Activated CD4-positive, alpha-beta T cell treated with anti-CD3 and anti-CD28 coated beads for 24 hours (primary cell): ENCODE data around the gene ESPN.

Experiments used
- DNase-seq, 2 donors: peaks; one replicate each; pipeline ENCODE4 v3.0.0-alpha.2; 2020; ENCODE audit warnings: low read depth in 2 of 2

Gene ESPN

DNA sequence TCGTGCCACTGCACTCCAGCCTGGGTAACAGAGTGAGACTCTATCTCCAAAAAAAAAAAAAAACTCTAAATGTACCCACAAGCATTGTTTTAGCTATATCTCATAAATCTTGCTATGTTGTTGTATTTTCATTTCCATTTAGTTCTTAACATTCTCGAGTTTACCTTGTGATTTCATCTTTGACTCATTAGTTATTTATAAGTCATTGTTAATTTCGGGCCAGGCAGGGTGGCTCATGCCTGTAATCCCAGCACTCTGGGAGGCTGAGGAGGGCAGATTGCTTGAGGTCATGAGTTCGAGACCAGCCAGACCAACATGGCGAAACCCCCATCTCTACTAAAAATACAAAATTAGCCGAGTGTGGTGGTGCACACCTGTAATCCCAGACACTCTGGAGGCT, 16.6 kb upstream of the ESPN start:
- DNase-seq: no peak

DNA sequence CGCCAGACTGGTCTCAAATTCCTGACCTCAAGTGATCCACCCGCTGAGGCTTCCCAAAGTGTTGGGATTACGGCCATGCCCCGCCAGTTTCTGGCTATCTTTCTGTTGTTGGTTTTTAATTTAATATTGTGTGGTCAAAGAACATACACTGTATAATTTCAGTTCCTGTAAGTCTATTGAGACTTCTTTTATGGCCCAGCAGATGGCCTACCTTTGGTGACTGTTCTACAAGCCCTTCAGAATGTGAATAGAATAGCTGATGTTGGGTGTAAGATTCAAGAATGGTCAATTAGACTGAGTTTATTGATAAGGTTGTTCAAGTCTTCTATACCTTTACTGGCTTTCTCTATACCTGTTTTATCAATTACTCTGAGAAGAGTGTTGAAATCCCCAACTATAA, 15.5 kb upstream of the ESPN start:
- no peak for DNase-seq

DNA sequence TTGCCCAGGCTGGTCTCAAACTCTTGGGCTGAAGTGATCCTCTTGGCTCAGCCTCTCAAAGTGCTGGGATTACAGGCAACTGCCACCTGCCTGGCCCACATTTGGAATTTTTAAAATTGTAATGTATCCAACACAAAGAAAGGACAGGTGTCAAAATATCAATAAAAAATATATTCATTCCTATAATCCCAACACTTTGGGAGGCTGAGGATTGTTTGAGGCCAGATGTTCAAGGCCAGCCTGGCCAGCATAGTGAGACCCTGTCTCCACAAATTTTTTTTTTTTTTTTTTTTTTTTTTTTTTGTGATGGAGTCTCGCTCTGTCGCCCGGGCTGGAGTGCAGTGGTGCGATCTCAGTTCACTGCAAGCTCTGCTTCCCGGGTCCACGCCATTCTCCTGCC, 14.8 kb upstream of the ESPN start:
- no peak for DNase-seq

DNA sequence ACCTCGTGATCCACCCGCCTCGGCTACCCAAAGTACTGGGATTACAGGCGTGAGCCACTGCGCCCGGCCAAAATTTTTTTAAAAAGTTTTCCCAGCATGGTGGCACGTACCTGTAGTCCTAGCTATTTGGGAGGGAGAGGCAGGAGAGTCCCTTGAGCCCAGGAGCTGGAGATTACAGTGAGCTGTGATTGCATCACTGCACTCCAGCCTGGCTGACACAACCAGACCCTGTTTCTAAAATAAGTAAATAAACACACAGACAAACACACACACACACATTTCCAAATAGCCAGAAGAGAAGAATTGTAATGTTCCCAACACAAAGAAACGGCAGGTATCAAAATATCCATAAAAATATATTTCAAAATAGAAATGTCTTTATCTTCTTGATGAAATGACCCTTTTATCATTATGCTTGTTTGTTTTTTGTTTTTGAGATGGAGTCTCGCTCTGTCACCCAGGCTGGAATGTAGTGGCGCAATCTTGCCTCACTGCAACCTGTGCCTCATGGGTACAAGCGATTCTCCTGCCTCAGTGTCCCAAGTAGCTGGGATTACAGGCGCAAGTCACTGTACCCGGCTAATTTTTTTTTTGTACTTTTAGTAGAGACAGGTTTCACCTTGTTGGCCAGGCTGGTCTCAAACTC, 14.2 kb upstream of the ESPN start:
- no peak for DNase-seq

DNA sequence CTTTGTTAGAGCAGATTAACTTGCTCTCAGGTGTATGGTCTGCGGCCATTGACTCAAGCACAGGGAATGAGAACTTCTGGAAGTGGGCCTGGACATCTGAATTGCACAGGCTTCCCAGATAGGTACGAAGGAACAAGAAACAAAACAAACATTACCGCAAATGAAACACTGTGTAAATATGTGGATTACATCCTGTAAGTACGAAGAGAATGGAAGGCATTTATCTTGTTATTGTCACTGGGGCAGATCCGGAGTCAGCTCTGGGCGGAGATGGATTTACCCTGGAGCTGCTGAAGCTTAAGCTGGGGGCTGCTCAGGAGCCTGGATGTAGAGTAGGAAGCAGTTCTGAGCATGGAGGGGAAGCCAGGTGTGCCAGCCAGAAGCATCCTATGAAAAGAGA, 11.7 kb upstream of the ESPN start:
- DNase-seq: no peak

DNA sequence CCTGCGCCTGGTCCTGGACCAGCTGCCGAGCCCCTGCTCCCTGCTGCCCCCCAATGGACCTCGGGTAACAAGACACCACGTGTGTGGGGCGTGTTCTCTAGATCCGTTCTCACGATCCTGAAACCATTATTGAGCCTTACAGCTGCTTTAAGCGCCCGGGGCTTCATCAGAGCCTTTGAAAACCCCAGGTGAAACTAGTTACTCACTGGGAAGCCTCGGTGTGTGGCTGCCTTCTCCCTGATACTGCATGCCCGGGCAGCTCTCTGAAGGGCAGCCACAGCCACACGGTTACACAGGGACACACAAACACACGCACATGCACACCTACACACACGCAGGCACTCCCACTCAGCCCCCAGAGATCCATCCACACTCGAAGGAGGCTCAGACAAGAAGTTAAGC, 10.1 kb upstream of the ESPN start:
- peak; percentile 26 to 28 for DNase-seq

DNA sequence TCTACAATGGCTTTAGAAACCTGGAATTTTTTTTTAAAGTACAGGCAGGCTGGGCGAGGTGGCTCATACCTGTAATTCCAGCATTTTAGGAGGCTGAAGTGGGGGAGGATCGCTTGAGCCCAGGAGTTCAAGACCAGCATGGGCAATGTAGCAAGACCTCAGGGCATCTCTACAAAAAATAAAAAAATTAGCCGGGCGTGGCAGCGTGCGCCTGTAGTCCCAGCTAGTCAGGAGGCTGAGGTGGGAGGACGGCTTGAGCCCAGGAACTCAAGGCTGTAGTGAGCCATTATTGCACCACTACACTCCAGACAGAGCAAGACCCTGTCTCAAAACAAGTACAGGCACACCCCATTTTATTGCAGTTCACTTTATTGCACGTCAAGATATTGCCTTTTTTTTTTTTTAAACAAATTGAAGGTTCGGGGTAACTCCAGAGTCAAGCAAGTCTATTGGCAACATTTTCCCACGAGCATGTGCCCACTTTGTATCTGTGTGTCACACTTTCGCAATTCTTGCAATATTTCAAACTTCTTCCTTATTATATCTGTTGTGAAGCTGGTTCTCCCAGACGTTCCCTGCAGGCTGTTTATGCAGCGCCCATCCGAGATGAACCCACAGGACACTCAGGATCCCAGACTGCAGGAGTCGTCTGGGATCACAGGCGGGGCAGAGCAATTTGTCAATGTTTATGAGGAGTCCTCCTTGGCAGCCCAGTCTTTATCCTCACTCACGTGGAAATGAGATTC, 9.5 kb upstream of the ESPN start:
- DNase-seq: no peak

DNA sequence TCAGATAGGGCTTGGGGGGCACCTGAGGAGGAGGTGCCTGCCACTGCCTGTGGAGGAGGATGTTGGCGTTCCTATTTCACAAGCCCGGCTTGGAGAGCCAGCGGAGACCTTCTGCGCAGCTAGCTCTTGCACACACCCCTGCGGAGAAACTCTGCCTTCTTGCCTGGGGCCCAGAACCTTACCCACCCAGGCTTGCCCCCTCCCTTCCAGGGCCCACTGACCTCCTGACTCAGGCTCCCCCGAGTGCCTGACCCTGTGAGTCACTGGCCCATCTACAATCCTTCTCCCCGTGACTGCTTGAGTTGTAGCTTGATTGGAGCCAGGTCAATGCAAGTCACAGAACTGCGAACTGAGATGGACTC, 8.3 kb upstream of the ESPN start:
- DNase-seq: no peak

DNA sequence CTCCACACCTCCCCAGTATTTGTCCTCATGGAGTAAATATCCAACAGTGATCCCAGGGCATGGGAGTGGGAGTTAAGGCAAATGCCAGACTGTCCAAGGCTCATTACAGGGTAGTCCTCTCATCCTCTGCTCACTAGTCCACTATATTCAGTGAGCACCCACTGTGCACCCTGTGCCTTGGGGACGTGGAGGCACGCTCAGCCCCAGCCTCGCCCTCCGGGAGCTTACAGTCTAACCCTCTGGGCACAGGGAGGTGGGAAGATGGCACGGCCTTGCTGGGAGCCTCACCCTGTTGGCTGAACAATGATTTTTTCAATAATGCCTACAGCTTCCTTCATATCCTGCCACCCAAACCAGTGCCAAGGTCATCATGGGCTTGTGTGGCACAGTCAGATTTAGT, 7.7 kb upstream of the ESPN start:
- no peak for DNase-seq

DNA sequence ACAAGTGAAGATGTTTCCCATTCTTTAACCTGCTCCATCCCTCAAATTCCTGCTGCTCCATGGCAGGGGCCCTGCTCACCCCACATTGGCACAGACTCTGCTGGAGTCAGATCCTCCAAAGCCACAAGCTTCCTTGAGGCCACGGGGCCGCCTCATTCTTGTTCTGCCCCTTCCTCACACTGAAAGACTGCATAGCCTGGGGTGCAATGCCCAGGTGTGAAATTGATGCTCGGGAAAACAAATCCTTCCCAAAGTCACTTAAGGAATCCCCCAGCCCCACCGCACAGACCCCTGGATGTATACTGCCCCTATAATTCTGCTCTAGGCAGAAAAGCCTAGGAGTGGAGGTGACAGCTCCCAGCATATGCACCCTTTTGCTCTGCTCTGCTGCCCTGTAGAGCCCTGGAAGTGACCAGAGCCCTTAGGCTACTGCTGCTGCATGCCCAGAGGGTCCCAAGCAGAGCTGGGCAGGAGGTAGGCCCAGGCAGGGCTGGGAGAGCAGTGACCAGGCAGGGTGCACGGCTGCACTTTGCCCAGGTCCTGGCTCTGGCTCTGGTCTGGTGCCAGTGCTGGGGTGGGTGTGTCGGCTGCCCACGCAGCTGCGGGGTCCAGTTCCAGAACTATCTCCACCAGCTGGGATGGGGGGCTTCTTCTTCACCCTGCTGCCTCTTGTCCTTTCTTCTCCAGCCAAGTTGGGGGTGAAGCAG, 6.5 kb upstream of the ESPN start:
- DNase-seq: no peak

DNA sequence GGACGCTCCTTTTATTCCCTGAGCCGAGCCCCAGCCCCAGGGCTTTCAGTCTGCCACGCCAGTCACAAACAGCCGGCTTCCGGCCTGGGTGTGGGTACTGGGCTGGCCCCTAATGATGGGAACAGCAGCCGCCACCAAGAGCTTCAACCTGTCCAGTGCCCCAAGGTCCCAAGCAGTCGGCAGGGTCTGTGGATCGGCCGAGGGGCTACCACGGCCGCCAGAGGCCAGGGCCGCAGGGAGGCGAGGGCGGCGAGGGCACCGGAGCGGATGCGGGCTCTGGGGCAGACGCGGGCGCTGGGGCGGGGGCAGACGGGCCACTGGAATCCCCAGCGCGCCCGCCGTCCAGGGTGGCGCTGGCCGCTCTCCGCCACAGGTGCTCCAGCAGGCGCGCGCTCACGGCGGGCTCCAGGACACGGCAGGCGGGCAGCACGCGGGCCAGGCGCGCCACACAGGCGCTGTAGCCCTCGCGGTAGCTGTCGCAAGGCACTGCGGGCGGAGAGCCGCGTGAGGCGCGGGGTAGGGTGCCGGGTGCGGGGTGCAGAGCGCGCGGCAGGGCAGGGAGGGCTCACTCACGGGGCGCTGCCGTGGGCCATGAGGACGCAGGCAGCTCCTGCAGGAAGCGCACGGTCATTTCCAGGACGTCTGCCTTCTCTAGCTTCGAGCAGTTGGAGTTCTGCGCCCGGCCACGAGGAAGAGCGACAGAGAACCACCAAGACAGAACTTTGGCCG, 5.7 kb upstream of the ESPN start:
- DNase-seq: no peak

DNA sequence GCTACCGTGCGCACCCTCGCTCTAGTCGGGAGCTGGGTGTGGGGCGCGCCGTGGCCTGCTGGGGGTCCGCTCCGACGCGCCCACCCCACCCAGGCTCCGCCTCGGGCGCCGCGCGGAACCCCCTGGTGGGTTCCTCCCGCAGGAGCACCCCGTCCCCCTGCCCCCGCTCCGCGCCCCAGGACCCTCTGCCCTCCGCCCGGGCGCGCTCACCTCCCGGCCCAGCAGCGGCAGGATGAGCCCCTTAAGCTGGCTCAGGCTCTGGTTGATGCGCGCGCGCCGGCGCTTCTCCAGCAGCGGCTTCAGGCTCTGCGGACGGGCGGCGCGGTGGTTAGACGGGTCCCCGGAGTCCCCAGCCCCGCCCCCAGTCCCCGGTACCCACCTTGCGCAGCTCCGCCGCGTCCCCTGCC, 5.2 kb upstream of the ESPN start:
- no peak for DNase-seq

DNA sequence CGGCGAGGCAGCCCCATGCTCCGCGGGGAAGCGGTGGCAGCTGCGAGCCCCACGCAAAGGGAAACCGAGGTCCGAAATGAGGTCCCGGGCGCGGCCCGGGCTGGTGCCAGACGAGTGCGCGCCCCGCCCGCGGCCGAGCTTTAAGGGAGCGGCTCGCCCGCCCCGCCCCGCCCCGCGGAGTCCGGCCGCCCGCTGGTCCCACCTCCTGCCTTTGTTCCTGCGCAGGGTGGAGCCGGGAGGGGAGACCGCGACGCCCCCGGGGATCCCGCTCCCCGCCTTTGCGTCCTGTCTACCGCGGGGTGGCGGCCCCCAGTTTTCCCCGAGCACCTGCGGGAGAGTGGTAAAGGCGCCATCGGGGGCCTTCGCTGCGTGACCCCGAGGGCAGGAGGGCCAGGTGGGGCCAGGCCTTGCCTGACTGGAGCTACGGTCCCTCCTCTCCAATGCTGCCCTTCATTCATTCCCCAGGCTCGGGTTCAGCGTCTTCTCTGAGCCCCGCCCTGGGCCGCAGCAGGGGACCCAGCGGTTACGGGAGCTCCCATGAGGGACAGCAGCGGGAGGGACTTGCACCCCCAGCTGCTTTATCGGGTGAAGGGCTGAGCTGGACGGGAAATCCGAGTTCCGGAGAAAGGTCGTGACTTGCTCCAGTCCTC, 4.6 kb upstream of the ESPN start, which contains the start of gene HES2:
Gene HES2, minus strand, starts transcription at position 116 of the 650 bp plus-strand sequence. Its CDS starts 99 bp downstream, at position 17.
- DNase-seq: no peak

DNA sequence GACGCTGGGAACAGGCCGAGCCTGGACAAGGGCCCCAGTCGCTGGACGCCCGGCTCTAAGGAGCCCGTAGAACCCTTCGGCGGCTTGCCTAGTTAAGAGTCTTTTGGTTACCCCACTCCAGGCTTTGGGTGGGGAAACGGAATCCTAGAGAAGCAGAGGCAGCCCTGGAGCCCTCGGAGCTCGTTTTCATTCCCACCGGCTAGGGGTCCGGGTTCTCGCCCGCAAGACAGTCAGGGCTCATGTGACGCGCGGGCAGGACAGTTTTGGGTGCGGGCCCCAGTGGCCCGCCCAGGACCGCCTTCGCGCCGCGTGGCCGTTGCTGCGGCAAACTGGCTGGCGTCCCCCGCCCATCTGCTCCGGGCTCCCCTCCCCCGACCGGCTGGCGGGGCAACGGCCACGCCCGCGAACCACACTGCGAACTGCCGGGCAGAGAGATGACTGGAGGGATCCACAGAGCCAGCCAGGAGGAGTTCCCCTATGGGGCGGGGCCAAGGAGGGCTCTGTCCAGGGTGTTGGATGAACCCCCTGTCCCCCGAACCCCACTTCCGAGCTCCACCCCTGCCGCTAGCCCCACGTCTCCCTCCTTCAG, 4.0 kb upstream of the ESPN start:
- no peak for DNase-seq

DNA sequence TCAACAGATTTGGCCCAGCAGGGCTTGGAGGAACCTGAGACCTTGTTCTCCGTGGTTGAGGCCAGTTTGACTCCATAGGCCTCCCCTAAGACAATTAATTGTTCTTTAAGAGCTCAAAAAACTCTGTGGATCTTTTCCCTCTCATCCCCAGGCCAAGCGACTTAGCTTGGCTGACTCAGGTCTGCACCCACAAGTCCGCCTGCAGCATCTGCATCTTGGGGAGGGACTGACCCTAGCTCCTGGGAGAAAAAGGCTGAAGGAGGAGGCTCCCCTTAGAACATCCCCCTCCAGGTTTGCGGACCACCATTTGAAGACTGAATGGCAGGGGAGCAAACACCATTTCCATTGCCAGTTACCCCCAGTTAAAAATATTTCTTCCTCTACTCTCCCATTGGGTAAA, 3.3 kb upstream of the ESPN start:
- no peak for DNase-seq

DNA sequence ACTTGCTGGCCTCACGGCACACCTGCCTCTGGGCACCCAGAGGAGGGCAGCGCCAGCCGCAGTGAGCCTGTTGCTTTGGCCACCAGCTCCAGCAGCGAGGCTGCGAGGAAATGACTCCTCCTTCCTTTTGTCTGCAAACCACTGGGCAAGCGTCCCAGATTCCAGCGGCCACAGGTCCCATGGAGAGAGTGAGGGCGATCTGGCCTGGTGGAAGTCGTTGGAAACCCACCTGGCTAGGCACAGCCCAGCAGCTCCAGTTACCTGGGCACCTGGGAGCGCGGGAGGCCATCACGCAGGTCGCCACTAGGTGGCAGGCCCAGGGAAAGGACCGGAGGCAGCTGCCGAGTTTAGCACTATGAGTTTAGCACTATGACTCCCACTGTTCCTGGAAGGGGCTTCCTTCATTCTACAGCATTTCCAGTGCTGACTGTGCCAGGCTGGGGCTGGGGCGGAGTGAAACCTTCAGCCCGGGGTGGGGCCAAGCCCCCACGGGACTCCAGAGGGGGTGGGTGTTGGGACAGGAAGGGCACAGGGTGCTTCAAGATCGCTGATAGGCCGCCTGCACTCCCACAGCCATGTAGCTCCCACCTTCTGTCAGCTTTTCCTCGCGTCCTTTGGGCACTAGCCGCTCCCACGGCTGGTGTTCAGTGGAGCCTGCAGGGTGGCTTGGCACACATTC, 1.1 kb upstream of the ESPN start:
- DNase-seq: peak; percentile 46 to 67

DNA sequence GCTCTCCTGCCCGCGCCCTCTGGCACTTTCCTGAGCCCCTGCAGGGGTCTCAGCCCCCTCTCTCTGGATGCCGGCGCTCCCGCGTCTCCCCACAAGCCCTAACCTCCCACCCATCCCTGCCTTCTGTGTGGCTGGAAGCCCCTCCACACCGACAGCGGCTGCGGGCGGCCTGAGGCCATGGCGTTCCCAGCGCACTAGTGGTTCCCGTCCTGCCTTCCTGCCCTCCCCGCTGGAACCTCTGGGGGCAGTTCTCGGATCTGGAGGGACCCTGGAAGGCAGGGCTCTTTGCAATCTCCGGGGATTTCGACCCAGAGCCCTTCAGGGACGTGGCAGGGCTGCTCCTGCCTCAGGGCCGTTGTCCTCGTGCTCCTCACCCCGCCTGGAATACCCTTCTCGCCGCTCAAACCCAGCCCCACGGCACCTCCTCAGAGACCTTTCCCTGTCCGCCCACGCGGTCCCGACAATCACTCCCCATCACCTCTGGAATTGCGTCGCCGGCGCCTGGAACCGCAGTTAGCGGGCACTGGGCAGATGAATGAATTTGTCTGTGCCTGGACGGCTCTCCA, 493 bp upstream of the ESPN start:
- DNase-seq: no peak

DNA sequence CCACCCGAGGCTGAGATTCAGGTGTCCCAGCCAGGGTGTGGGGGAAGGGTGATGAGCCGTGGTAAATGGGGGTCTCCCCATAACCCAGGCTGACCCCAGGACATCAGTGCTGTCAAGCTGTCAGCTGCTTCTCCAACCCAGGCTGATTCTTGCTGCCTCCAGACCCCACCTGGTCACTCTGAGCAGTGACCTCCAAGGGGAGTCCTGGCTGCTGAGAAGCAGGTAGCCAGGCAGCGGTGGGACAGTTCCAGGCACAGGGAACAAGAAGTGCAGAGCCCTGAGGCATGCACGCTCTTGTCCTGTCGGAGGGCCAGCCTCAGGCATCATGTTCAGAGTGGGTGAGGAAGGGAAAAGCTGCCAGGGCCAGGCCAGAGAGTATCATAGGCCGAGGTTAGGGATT, 1.1 kb downstream of the ESPN start:
- no peak for DNase-seq

DNA sequence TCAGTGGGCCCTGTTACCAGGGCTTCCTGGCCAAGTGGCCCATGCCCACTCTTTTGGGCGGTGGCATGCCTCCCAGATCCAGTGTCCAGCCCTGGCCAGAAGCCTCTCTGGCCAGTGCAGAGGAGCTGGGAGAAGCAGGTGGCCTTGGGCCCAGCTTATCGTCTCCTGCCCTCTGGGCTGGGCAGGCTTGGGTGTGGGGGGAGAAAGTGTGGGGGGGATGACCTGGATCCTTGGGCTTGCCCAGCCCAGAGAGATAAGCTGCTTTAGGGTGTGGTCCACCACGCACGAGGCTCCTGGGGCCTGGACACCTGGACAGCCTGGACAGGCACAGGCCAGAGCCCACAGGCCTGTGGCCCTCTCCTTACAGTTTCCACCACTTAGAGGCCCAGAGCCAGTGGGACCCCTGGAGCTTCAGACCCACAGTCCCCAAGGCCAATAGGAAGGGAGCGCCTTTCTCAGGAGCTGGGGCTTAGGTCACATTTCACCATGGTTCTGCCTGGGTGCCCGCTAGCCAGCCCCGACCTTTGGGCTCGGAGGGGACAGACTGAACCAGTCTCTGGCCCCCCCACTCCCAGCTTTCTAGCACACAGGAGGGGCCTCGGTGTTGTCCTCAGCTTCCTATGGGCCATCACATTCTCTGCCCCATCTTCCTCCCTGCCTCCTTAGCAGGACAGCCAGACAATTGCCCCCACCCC, 1.8 kb downstream of the ESPN start:
- DNase-seq: no peak

DNA sequence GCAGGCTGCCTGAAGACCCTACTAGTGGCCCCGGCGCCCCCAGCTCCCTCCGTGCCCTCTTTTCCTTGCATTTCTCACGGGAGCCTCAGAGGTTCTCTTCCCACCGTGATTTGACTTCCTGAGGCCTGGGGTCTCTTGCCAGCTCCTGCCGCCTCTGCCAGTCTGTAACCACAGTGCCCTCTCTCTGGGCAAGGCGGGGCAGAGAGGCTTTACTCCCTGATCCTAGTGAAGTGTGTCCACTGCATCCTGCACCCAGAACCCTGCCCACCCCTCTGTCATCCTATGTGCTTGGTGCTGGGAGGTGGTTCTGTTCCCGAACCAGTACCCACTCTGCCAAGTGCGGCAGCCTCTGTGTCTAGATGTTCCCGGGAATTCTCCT, 2.4 kb downstream of the ESPN start:
- no peak for DNase-seq
